Glomerular visceral epithelial cell (primary cell): ENCODE measurements around the gene CDK11B.
"Not testable (repeated sequence)": the region's sequence is repeated elsewhere in the genome, so short reads cannot be mapped to it uniquely, and the experiment has no call there.

ENCODE experiments used
- DNase-seq: peaks from one replicate; pipeline ENCODE4 v3.0.0-alpha.2; 2016; ENCODE audit errors: extremely low spot score

The CDK11B gene

GRCh38 chr1:1599935-1600860 lies 58.6 kb downstream of the CDK11B start, which contains the start of gene FNDC10:
TSS of gene FNDC10 (minus strand) at chr1:1600135. CDS start at chr1:1600015, 120 bp downstream.
- DNase-seq = no peak

- DNase-seq = peak; percentile 26
These were observed 59.5 kb downstream of the CDK11B start for GRCh38 chr1:1599030-1599934.

- DNase-seq = no peak
These were observed 60.1 kb downstream of the CDK11B start for GRCh38 chr1:1598720-1599029.

GRCh38 chr1:1598051-1598719 lies 60.6 kb downstream of the CDK11B start:
- DNase-seq = no peak

GRCh38 chr1:1597275-1597930 lies 61.4 kb downstream of the CDK11B start:
- peak; percentile 30 for DNase-seq

- DNase-seq = no peak
These were observed 62.1 kb downstream of the CDK11B start for GRCh38 chr1:1596493-1597274.

GRCh38 chr1:1595341-1595740 lies 63.5 kb downstream of the CDK11B start:
- DNase-seq = not testable (repeated sequence)

- DNase-seq = no peak
These were observed 64.1 kb downstream of the CDK11B start for GRCh38 chr1:1594602-1595260.

GRCh38 chr1:1593834-1594601 lies 64.8 kb downstream of the CDK11B start:
- no peak for DNase-seq

- no peak for DNase-seq
These were observed 67.4 kb downstream of the CDK11B start for GRCh38 chr1:1591452-1591851.
